GM12878 (cell line): Measurements from ENCODE around the gene ARHGEF1. TPM values are rescaled to one million over a fixed set of nuclear protein-coding genes. Genes with fewer than 3 reads are reported as not detected.

Experiments
- ATAC-seq: fragments of 200-7000 bp; cut with Tn5 transposase; 3 replicates; pipeline ENCODE4 v1.9.1; 2020; ENCODE audit warnings: mild to moderate bottlenecking, moderate library complexity
- BruUV-seq: library from RNA; stranded (reverse); fragments of 400-500 nt; replicated peaks from 2 replicates; lab custom pipeline; 2021; lab: Mats Ljungman, UMichigan
- CTCF ChIA-PET: fragments of 300-600 bp; sonication (Branson Sonifier 250); formaldehyde crosslinking; extraction: SDS; loops from one replicate; lab custom pipeline; 2021; ENCODE audit warnings: inconsistent platforms; lab: Yijun Ruan, JAX
- POLR2A ChIA-PET: fragments of 350-600 bp; formaldehyde crosslinking; extraction: SDS; loops from one replicate; lab custom pipeline; 2021; ENCODE audit warnings: inconsistent platforms; lab: Charles Lee
- RAD21 ChIA-PET: fragments of 300-600 bp; sonication (Branson Sonifier 250); formaldehyde crosslinking; loops from one replicate; lab custom pipeline; 2023; ENCODE audit warnings: antibody characterized with exemption; ENCODE audit not compliant: unreplicated experiment; lab: Charles Lee
- SMC1A ChIA-PET: fragments of 300-600 bp; sonication (Branson Sonifier 250); formaldehyde crosslinking; loops from one replicate; lab custom pipeline; 2023; ENCODE audit not compliant: unreplicated experiment, uncharacterized antibody; lab: Charles Lee
- DNase-seq: peaks from one replicate; pipeline ENCODE4 v3.0.0-alpha.2; 2011; ENCODE audit warnings: low read depth, low spot score
- FAIRE-seq: peaks from 3 replicates; lab custom pipeline; 2011; peaks lifted over from hg19 to GRCh38; lab: Jason Lieb, UNC
- H2AFZ ChIP-seq: 2 replicates; pipeline ENCODE4 v1.6.0; 2011; ENCODE audit warnings: low read depth, low read length, control low read depth; ENCODE audit not compliant: control insufficient read depth
- H3K27ac ChIP-seq: 2 replicates; pipeline ENCODE4 v1.5.1; 2011; ENCODE audit warnings: control low read depth; ENCODE audit not compliant: control insufficient read depth, insufficient read depth
- H3K27me3 ChIP-seq, 2 experiments: replicated peaks in 1 of 2; 2 replicates each; pipeline versions ENCODE4 v1.6.0 to v1.6.1; 2011; ENCODE audit warnings: low read length in 1 of 2; ENCODE audit not compliant: control insufficient read depth in 2 of 2, insufficient read depth in 2 of 2
- H3K36me3 ChIP-seq, 2 experiments: 2 replicates each; pipeline ENCODE4 v1.5.1; 2011; ENCODE audit warnings: low read length in 1 of 2; ENCODE audit not compliant: control insufficient read depth in 2 of 2, insufficient read depth in 2 of 2
- H3K4me1 ChIP-seq: 2 replicates; pipeline ENCODE4 v1.6.1; 2011; ENCODE audit warnings: mild to moderate bottlenecking, low read length, moderate library complexity, mixed read lengths; ENCODE audit not compliant: control insufficient read depth, insufficient read depth
- H3K4me2 ChIP-seq: 2 replicates; pipeline ENCODE4 v1.6.0; 2011; ENCODE audit warnings: control low read depth; ENCODE audit not compliant: control insufficient read depth, insufficient read depth
- H3K4me3 ChIP-seq: fragments of 200-600 bp; sonication (generic); 2 replicates; pipeline ENCODE4 v1.5.1; 2016
- H3K79me2 ChIP-seq: 2 replicates; pipeline ENCODE4 v1.6.0; 2011; ENCODE audit warnings: low read length; ENCODE audit not compliant: control insufficient read depth, insufficient read depth
- H3K9ac ChIP-seq: 2 replicates; pipeline ENCODE4 v1.8.0; 2011; ENCODE audit warnings: low read length, control low read depth, mixed read lengths; ENCODE audit not compliant: control insufficient read depth, insufficient read depth
- H3K9me3 ChIP-seq: replicated peaks from 3 replicates; pipeline ENCODE4 v1.5.1; 2011; ENCODE audit warnings: mild to moderate bottlenecking, low read length; ENCODE audit not compliant: control insufficient read depth, insufficient read depth
- H4K20me1 ChIP-seq: 2 replicates; pipeline ENCODE4 v1.6.0; 2011; ENCODE audit not compliant: control insufficient read depth, insufficient read depth
- HCFC1 ChIP-seq: fragments of 150-350 bp; IDR thresholded peaks from 2 replicates; pipeline ENCODE4 v1.6.1; 2014; ENCODE audit warnings: low read length
- HDGF ChIP-seq: fragments of 450-650 bp; IDR thresholded peaks from 2 replicates; pipeline ENCODE4 v1.6.1; 2016; ENCODE audit warnings: antibody characterized with exemption
- SIX5 ChIP-seq: IDR thresholded peaks from 2 replicates; pipeline ENCODE4 v1.6.1; 2011; ENCODE audit warnings: mild to moderate bottlenecking, low read depth, low read length, moderate library complexity; ENCODE audit not compliant: severe bottlenecking
- TCF3 ChIP-seq: IDR thresholded peaks from 2 replicates; pipeline ENCODE4 v1.6.1; 2012; ENCODE audit warnings: low read depth, mild to moderate bottlenecking, low read length, borderline replicate concordance; ENCODE audit not compliant: insufficient read depth
- ZBTB4 ChIP-seq: fragments of 450-650 bp; formaldehyde crosslinking; IDR thresholded peaks from 2 replicates; pipeline ENCODE4 v1.4.0; 2022; ENCODE audit warnings: mild to moderate bottlenecking, moderate library complexity
- WGBS: methylation state at CpG from one replicate; pipeline ENCODE4 v1.1.6; 2016; ENCODE audit warnings: low lambda C conversion rate; ENCODE audit not compliant: insufficient replicate concordance, insufficient coverage; ENCODE audit errors: missing lambda C conversion rate; 5-methylcytosine and 5-hydroxymethylcytosine counted together
- in situ Hi-C: fragments of 300-500 bp; cut with MboI; formaldehyde crosslinking; loops from 9 replicates; pipeline ENCODE4 v1.14.3; 2018; ENCODE audit warnings: mixed read lengths
- intact Hi-C: fragments of 100-400 bp; cut with micrococcal nuclease; formaldehyde crosslinking; loops from one replicate; pipeline ENCODE4 v1.14.2; 2022; ENCODE audit not compliant: unreplicated experiment
- polyA plus RNA-seq, 11 experiments: library from polyadenylated mRNA; depleted of rRNA in 4 of 11; unstranded in 6 of 11; stranded (reverse) in 5 of 11; fragments of >200 nt; fragmentation: Nextera tagmentation in 4 of 11; fragmentation: Illumina TruSeq in 1 of 11; extraction: Ambion mirVana in 4 of 11; extraction: Trizol in 1 of 11; gene quantifications; 1 replicate in 1 of 11; 2 replicates in 10 of 11; pipeline versions ENCODE4 v1.2.1 to v1.2.3, GENCODE V29; 2011 to 2016; ENCODE audit warnings: inconsistent platforms in 2 of 11, missing spikeins in 2 of 11, low read depth in 1 of 11
- total RNA-seq, 4 experiments: library from RNA; depleted of rRNA in 3 of 4; stranded (reverse); fragments of >200 nt in 3 of 4; fragmentation: Illumina TruSeq in 1 of 4; extraction: Trizol in 1 of 4; gene quantifications; 2 replicates each; pipeline versions ENCODE4 v1.2.1 to v1.2.3, GENCODE V29; 2013 to 2021
- TF ChIP-seq, protein P1 (sequence below): IDR thresholded peaks from 2 replicates; pipeline ENCODE4 v1.6.1; 2011; ENCODE audit warnings: mild to moderate bottlenecking, low read depth, low read length, moderate library complexity; ENCODE audit not compliant: insufficient replicate concordance

The ARHGEF1 gene
- total and polyA plus RNA-seq, 10 of the 15 experiments (the other 5 are each of a cell fraction or from before 2014, with no cell fraction given), result 1.2 to 207 (median 53.9) TPM

- Histone ChIP-seq H2AFZ (no peak overlapping the region), H4K20me1 (peaks cover 6% of the 10 kb centered on the region; the same call in 1 of the 2 replicates), H3K9ac (no peak overlapping the region), H3K27me3 (peaks cover 3 to 4% of the 10 kb centered on the region in 2 experiments; a peak in 3 of 4 replicates), H3K4me3 (no peak overlapping the region), H3K79me2 (no peaks in the 10 kb centered on the region), H3K4me1 (no peaks in the 10 kb centered on the region), H3K36me3 (no peaks in the 10 kb centered on the region), H3K9me3 (no peaks in the 10 kb centered on the region; the same call in 2 of the 3 replicates), H3K27ac (no peak overlapping the region), H3K4me2 (no peak overlapping the region)
- FAIRE-seq (no peak), DNase-seq (no peak), ATAC-seq (no peak)
- in situ Hi-C loops (no loop called here), intact Hi-C loops (no loop called here)
- TF ChIP-seq HCFC1, result no peak
- TF ChIP-seq SIX5, result no peak
- TF ChIP-seq TCF3, result no peak
- TF ChIP-seq, protein P1, sequence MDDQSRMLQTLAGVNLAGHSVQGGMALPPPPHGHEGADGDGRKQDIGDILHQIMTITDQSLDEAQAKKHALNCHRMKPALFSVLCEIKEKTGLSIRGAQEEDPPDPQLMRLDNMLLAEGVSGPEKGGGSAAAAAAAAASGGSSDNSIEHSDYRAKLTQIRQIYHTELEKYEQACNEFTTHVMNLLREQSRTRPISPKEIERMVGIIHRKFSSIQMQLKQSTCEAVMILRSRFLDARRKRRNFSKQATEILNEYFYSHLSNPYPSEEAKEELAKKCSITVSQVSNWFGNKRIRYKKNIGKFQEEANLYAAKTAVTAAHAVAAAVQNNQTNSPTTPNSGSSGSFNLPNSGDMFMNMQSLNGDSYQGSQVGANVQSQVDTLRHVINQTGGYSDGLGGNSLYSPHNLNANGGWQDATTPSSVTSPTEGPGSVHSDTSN, result peak; percentile 4
- TF ChIP-seq HDGF, result 0 out of 2 replicates have a peak, but pooled peaks have one; percentile 29
- TF ChIP-seq ZBTB4 (CRISPR knock-in tag), result no peak
- WGBS, result 39% methylated on average over 7 of the region's 27 CpGs
- SMC1A ChIA-PET, result no interaction called here
- RAD21 ChIA-PET, result no interaction called here
- BruUV-seq, result no TSS peak
- CTCF ChIA-PET, result no interaction called here
- POLR2A ChIA-PET, result no interaction called here
Measured at GRCh38 chr19:41915776-41916414, 32.9 kb downstream of the ARHGEF1 start.
